ENCODE results near the gene BTBD16. TPM values are rescaled to one million over a fixed set of nuclear protein-coding genes. Genes with fewer than 3 reads are reported as not detected.

Gene BTBD16
- total and polyA plus RNA-seq, 2 donors (not counting 3 experiments of a cell fraction or from before 2014, with no cell fraction given): 0.04 TPM; not detected in 1

- Histone ChIP-seq H3K4me3 (replicated peaks in 1 of 3; ENCODE audit: insufficient read depth in 1 of 3, low read depth in 1 of 3, low read length in 3 of 3) (no peak overlapping the region), H3K79me2 (ENCODE audit: control insufficient read depth, insufficient read depth, low read length) (no peaks in the 10 kb centered on the region), H3K4me2 (ENCODE audit: insufficient read depth, low read length) (no peak overlapping the region), H3K9ac (replicated peaks; ENCODE audit: extremely low read depth, insufficient read depth, low read length) (no peak overlapping the region), H3K27me3 (ENCODE audit: control insufficient read depth in 2 of 2, insufficient read depth in 2 of 2, low read length in 2 of 2) (no peaks in the 10 kb centered on the region), H2AFZ (ENCODE audit: low read depth, low read length) (no peak overlapping the region), H3K4me1 (ENCODE audit: control insufficient read depth, extremely low read depth, insufficient read depth, low read length) (peaks cover 19% of the 10 kb centered on the region), H3K9me3 (replicated peaks; ENCODE audit: control insufficient read depth, insufficient read depth, low read length) (no peaks in the 10 kb centered on the region), H3K27ac (ENCODE audit: insufficient read depth, low read depth, low read length) (no peak overlapping the region), H4K20me1 (replicated peaks; ENCODE audit: control insufficient read depth, extremely low read depth, insufficient read depth, low read length) (no peaks in the 10 kb centered on the region), H3K36me3 (ENCODE audit: control insufficient read depth in 2 of 2, extremely low read depth in 1 of 2, insufficient read depth in 2 of 2, low read length in 2 of 2) (no peaks in the 10 kb centered on the region), H3K9me1 (replicated peaks; ENCODE audit: control insufficient read depth, extremely low read depth, insufficient read depth, low read length) (no peaks in the 10 kb centered on the region)
- intact Hi-C loops (cut with micrococcal nuclease) (no loop called here), dilution Hi-C loops (cut with MboI; ENCODE audit: extremely low pct_ligation_motif_present, low sequenced_read_pairs) (no loop called here)
- DNase-seq (ENCODE audit: low read depth, low spot score) (no peak), FAIRE-seq (no peak)
- POLR2A ChIA-PET: no interaction called here
- CTCF ChIA-PET: interaction anchor here (1.0 to 2.5 kb wide), 13 partner anchors 10 to 379 kb away, joined by 3 to 40 read pairs (median 7); no protein-coding TSS in a partner anchor
- TF ChIP-seq FOS (IDR thresholded peaks at IDR 0.05; ENCODE audit: borderline replicate concordance, insufficient read depth, low read length) (no peak), GATA2 (IDR thresholded peaks at IDR 0.05; ENCODE audit: insufficient read depth, insufficient read length, low read depth, low read length) (no peak), JUN (IDR thresholded peaks at IDR 0.05; ENCODE audit: borderline replicate concordance, insufficient read depth, insufficient read length, low read depth) (no peak), EZH2 (IDR thresholded peaks at IDR 0.05; ENCODE audit: borderline replicate concordance, low read depth, low read length, severe bottlenecking) (no peak), POLR2A (IDR thresholded peaks at IDR 0.05; ENCODE audit: low read depth, low read length) (no peak), POLR2AphosphoS5 (IDR thresholded peaks at IDR 0.05; ENCODE audit: insufficient read depth, low read depth, low read length) (no peak), MYC (IDR thresholded peaks at IDR 0.05; ENCODE audit: low read depth, low read length) (no peak), MAX (IDR thresholded peaks at IDR 0.05; ENCODE audit: insufficient read depth, insufficient read length) (no peak), CTCF (IDR thresholded peaks at IDR 0.05; ENCODE audit: extremely low read depth in 1 of 2, insufficient read depth in 1 of 2, low read depth in 1 of 2, low read length in 2 of 2) (no peak)
- BruUV-seq (replicated peaks): no TSS peak
These were observed 1.9 kb upstream of the BTBD16 start for GRCh38 chr10:122269059-122269687.
